GM12801 (cell line): ENCODE measurements around the gene NAA10.

Experiments used
- CTCF ChIP-seq: IDR thresholded peaks from one replicate; pipeline ENCODE4 v1.5.1; 2011; ENCODE audit warnings: control low read depth; ENCODE audit not compliant: insufficient read length; ENCODE audit errors: extremely low read depth

Gene NAA10

GRCh38 chrX:153951683-153952372, 17.0 kb upstream of the NAA10 start:
- no peak for TF ChIP-seq CTCF

- no peak for TF ChIP-seq CTCF
Observed at GRCh38 chrX:153950127-153950526, 15.3 kb upstream of the NAA10 start.

GRCh38 chrX:153948847-153949805, 14.3 kb upstream of the NAA10 start:
- no peak for TF ChIP-seq CTCF

GRCh38 chrX:153948002-153948466, 13.2 kb upstream of the NAA10 start:
- no peak for TF ChIP-seq CTCF

GRCh38 chrX:153947009-153947769, 12.4 kb upstream of the NAA10 start:
- TF ChIP-seq CTCF = no peak

GRCh38 chrX:153945956-153946943, 11.4 kb upstream of the NAA10 start:
- TF ChIP-seq CTCF = no peak
